Activated T-helper 2 cell treated with anti-CD3 and anti-CD28 coated beads, Interferon-gamma antibody, Interleukin-2, Interleukin-4, amounts not matched to agents 10 μg/mL and 5 μg/mL and 100 μg/mL, durations not matched to agents 14 hours and 24 hours and 36 hours (primary cell): ENCODE data around the gene MYH14. TPM values are rescaled to one million over a fixed set of nuclear protein-coding genes. Genes with fewer than 3 reads are reported as not detected.

Experiments
- DNase-seq: peaks from one replicate; pipeline ENCODE4 v3.0.0; 2021; ENCODE audit warnings: low spot score
- H3K27ac Mint-ChIP-seq: one replicate; pipeline ENCODE4 v1.8.0; 2021; ENCODE audit warnings: mixed read lengths
- H3K27me3 Mint-ChIP-seq: one replicate; pipeline ENCODE4 v1.8.0; 2021; ENCODE audit warnings: low read depth, mixed read lengths
- H3K36me3 Mint-ChIP-seq: one replicate; pipeline ENCODE4 v1.8.0; 2021; ENCODE audit warnings: low read depth, mixed read lengths
- H3K4me1 Mint-ChIP-seq: one replicate; pipeline ENCODE4 v1.8.0; 2021; ENCODE audit warnings: low read depth, mixed read lengths
- H3K4me3 Mint-ChIP-seq: one replicate; pipeline ENCODE4 v1.8.0; 2021; ENCODE audit warnings: low read depth, mild to moderate bottlenecking, moderate library complexity, mixed read lengths
- H3K9me3 Mint-ChIP-seq: one replicate; pipeline ENCODE4 v1.8.0; 2021; ENCODE audit warnings: mixed read lengths
- intact Hi-C: fragments of 100-400 bp; cut with micrococcal nuclease; formaldehyde crosslinking; loops from one replicate; pipeline ENCODE4 v1.15.1; 2023
- total RNA-seq: library from RNA; stranded (reverse); gene quantifications from 2 replicates; pipeline ENCODE4 v1.2.3, GENCODE V29; 2022

MYH14 gene
- not detected in 2 replicates for total RNA-seq

DNA sequence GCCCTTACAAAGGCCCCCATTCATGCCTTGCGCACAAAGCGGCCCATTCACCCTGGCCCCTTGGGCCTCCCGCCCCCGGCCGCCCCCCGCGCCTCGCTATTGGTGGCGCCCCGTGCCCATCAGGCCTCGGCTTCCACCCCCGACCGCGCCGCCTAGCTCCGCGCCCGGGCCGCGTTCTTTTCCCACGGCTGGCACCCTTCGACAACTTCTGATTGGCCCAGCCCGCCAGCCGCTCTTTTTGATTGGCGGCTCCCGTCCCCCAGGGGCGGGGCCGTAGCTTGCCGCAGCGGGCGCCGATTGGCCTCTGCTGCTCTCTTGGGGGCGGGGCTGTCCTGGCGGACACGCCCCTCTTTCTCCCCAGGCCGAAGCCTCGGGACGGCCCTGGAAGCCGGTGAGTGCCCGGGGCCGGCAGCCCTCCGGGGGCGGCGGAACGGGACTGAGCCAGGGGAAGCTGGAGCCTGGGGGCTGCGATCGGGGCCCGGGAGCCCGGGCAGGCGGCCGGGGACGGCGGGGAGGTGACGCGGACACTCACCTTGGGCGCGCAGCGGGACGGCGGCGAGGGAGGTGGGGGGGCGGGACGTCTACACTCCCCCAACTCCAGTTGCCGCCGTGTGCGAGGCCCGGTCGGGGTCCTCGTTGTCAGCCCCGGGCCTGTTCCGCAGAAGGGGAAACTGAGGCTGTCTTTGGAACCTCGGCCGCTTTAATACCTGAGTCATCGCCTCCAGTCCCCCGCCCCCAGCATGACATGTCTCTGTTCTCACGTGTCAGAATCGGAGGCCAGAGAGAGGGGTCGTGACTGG, at the start of gene MYH14:
Gene MYH14 (plus strand): TSS at position 342 of the 800 bp plus-strand sequence. CDS start 6,744 bp downstream, outside the sequence.
- no peak for DNase-seq
- intact Hi-C loops: no loop called here
- H3K9me3 Mint-ChIP-seq: no peaks in the 10 kb centered on the region
- no peak within 1 kb of the TSS for H3K4me3 Mint-ChIP-seq
- no peak within 1 kb of the TSS for H3K27ac Mint-ChIP-seq
- H3K36me3 Mint-ChIP-seq: no peaks in the 10 kb centered on the region
- no peaks in the 10 kb centered on the region for H3K4me1 Mint-ChIP-seq
- H3K27me3 Mint-ChIP-seq: peaks cover 28% of the 10 kb centered on the region

DNA sequence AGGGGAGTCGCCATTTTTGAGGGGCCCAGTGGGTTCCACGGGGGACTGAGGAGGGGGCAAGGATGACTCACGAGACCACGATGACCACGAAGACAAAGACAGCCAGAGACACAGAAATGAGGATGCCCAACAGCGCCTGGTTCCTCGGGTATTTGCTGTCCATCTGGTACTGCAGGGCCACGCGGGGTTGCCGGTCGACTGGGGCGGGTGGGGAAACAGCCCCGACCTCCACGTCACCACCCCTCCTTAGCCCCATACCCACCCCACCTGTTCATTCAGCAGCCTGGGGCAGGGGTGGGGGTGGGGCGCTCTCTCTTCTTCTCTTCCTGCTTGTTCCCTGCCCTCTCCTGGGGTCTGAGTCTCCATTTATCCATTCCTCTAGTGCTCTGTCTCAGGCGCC, 48.9 kb upstream of the MYH14 start:
- peaks cover 2% of the 10 kb centered on the region for H3K27me3 Mint-ChIP-seq
- DNase-seq: no peak
- H3K27ac Mint-ChIP-seq: no peak overlapping the region
- intact Hi-C loops: no loop called here
- H3K36me3 Mint-ChIP-seq: no peaks in the 10 kb centered on the region
- H3K4me3 Mint-ChIP-seq: no peak overlapping the region
- no peaks in the 10 kb centered on the region for H3K9me3 Mint-ChIP-seq
- H3K4me1 Mint-ChIP-seq: no peaks in the 10 kb centered on the region

DNA sequence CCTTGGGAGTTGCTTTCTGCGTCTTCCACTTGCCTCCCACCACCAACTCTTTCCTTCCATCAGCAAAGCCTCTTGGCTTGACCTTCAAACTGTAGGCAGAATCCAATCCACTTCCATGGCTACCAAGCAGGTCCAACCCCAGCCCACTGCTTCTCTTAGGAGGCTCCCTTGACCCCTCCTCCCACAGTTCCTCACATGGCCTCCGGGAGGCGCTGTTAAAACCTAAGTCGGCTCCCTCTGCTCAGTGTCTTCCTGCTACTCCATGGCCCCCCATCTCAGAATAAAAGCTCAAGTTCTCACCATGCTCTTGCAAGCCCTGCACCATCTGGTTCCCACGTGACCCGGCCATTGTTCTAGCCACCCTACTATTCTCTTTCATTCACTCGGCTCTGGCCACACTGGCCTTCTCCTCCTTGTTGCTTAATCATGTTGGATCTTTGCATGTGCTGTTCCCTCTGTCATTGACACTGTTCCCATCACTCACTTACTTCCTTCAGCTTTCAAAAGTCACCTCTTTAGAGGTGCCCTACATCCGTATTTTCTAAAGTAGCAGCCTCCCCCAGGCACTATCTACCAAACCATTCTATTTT, 47.8 kb upstream of the MYH14 start:
- no peaks in the 10 kb centered on the region for H3K36me3 Mint-ChIP-seq
- H3K9me3 Mint-ChIP-seq: no peaks in the 10 kb centered on the region
- H3K27me3 Mint-ChIP-seq: peaks cover 2% of the 10 kb centered on the region
- H3K4me3 Mint-ChIP-seq: no peak overlapping the region
- DNase-seq: no peak
- no peak overlapping the region for H3K27ac Mint-ChIP-seq
- H3K4me1 Mint-ChIP-seq: no peaks in the 10 kb centered on the region
- intact Hi-C loops: no loop called here

DNA sequence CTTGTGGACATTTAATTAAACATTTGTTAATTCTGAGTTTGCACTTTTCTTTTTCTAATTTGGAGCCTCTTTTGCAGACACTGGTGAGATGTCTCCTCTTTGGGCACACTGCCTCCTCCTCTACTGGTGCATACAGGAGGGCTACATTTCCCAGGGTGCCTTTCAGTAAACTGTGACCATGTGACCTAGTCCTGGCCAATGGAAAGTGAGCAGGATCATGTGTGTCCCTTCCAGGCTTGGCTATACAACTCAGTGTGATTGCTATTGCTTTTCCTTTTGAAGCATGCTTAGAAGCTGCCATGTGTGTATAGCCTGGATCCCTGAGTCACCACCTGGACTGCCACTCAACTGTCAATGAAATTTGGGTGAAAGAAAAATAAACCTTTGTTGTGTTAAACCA, 44.8 kb upstream of the MYH14 start:
- H3K36me3 Mint-ChIP-seq: no peaks in the 10 kb centered on the region
- intact Hi-C loops: no loop called here
- no peak for DNase-seq
- no peak overlapping the region for H3K27ac Mint-ChIP-seq
- no peaks in the 10 kb centered on the region for H3K4me1 Mint-ChIP-seq
- no peaks in the 10 kb centered on the region for H3K27me3 Mint-ChIP-seq
- H3K4me3 Mint-ChIP-seq: no peak overlapping the region
- H3K9me3 Mint-ChIP-seq: no peaks in the 10 kb centered on the region

DNA sequence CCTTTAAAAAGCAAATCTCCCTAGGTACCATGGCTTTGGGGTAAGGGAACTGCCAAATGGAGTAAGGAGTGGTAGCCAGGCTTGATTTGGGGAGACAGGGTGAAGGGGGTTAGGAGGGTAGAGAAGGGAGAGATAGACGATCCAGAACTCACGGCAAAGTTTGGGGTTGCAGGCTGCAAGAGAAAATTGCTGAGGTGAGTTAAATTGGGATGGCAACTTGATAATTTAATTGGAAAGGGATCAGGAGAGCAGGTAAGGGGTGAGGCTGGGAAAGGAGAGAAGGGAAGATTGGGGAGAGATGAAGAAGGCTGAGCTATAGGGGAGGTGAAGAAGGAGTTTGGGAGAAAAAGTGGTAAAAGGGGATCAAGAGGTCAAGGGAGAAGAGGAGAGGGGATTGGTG, 44.3 kb upstream of the MYH14 start:
- no peak for DNase-seq
- Mint-ChIP-seq H3K9me3 (no peaks in the 10 kb centered on the region), H3K27me3 (no peaks in the 10 kb centered on the region), H3K27ac (no peak overlapping the region), H3K36me3 (no peaks in the 10 kb centered on the region), H3K4me1 (no peaks in the 10 kb centered on the region), H3K4me3 (no peak overlapping the region)
- intact Hi-C loops: no loop called here

DNA sequence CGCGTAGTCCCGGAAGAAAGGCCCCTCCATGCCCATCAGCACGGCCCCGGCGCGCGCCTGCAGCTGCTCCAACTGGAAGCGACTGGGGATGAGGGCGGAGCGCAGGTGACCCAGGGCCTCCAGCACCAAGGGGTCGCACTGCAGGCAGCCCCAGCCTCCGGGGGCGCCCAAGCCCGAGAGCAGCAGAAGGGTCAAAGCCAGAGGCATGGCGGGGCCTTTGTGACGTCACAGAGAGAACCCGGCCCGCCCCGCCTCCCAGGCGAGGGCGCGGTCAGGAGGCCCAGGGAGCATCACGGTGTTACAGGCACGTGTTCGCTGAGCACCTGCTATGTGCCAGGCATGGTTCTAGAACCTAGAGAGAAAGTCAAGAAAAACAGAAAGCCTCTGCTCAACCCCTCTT, 40.4 kb upstream of the MYH14 start, which contains the start of gene IZUMO2:
Gene IZUMO2 (minus strand): TSS at position 294 of the 400 bp plus-strand sequence. CDS start 87 bp downstream, at position 207.
- Mint-ChIP-seq H3K27me3 (no peaks in the 10 kb centered on the region), H3K9me3 (no peaks in the 10 kb centered on the region), H3K27ac (no peak within 1 kb of the TSS), H3K4me3 (no peak within 1 kb of the TSS), H3K4me1 (no peaks in the 10 kb centered on the region), H3K36me3 (no peaks in the 10 kb centered on the region)
- intact Hi-C loops: no loop called here
- DNase-seq: no peak

DNA sequence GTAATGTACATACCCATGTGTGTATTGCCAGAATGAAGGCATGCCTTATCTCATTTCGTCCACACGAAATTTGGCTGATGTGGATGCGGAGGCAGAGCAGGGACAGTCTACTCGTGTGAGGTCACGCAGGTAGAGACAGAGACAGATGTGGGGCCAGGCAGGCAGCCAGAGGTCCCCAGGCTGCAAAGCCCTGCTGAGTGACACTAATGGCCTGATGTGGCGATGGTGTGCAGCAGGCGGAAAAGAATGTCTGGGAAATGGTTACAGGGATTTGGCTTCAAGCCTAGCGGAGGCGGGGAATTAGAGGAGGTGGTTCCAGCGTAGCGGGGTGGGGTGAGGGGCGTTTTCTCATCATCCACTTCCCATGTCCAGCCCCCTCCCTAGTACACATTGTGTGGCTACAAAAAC, 36.1 kb upstream of the MYH14 start:
- H3K4me1 Mint-ChIP-seq: no peaks in the 10 kb centered on the region
- intact Hi-C loops: no loop called here
- no peaks in the 10 kb centered on the region for H3K27me3 Mint-ChIP-seq
- no peak overlapping the region for H3K4me3 Mint-ChIP-seq
- H3K27ac Mint-ChIP-seq: no peak overlapping the region
- DNase-seq: no peak
- no peaks in the 10 kb centered on the region for H3K9me3 Mint-ChIP-seq
- H3K36me3 Mint-ChIP-seq: no peaks in the 10 kb centered on the region

DNA sequence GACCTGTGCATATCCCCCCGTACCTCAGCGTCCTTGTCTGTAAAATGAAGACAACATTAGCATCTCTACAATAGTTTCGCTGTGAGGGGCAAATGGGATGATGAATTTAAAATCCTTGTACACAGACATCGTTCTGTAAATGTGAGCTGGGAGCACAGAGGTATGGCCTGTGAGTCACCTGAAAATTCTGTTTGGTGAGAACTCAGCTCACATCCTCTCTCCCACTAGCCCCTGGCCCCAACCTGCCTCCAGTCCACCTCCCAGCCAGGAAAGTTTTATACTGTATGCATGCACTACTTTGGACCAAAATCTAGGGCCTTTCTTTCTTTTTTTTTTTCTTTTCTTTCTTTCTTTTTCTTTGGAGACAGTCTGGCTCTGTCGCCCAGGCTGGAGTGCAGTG, 31.7 kb upstream of the MYH14 start:
- no peak overlapping the region for H3K27ac Mint-ChIP-seq
- no peak overlapping the region for H3K4me3 Mint-ChIP-seq
- intact Hi-C loops: no loop called here
- DNase-seq: no peak
- no peaks in the 10 kb centered on the region for H3K27me3 Mint-ChIP-seq
- H3K4me1 Mint-ChIP-seq: peaks cover 3% of the 10 kb centered on the region
- no peaks in the 10 kb centered on the region for H3K36me3 Mint-ChIP-seq
- no peaks in the 10 kb centered on the region for H3K9me3 Mint-ChIP-seq

- Mint-ChIP-seq H3K4me1 (peaks cover 3% of the 10 kb centered on the region), H3K27ac (no peak overlapping the region)
- intact Hi-C loops: no loop called here
Measured at GRCh38 chr19:50172726-50173125, 30.7 kb upstream of the MYH14 start.

DNA sequence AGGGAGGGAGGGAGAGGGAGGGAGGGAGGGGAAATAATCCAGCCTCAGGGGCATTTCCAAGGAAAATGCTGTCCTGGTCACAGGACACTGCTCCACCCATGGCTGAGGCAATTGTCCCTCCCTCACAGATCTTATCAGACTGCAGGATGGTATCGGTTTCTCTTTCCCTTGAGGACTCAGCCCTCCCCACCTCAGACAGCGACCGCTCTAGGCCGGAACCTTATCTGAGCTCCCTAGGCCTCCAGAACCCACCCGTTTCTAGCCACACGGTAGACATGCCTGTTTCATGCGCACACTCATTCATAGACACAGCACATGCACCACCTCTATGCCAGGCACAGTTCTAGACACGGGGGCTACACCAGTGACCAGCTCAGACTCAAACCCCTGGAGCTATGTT, 30.3 kb upstream of the MYH14 start:
- DNase-seq: peak; percentile 24
- no peaks in the 10 kb centered on the region for H3K36me3 Mint-ChIP-seq
- H3K9me3 Mint-ChIP-seq: no peaks in the 10 kb centered on the region
- H3K4me3 Mint-ChIP-seq: no peak overlapping the region
- no peaks in the 10 kb centered on the region for H3K27me3 Mint-ChIP-seq
- H3K4me1 Mint-ChIP-seq: peaks cover 3% of the 10 kb centered on the region
- H3K27ac Mint-ChIP-seq: no peak overlapping the region
- intact Hi-C loops: no loop called here

More at GRCh38 chr19:50172726-50173125, 30.7 kb upstream of the MYH14 start:
- no peaks in the 10 kb centered on the region for H3K27me3 Mint-ChIP-seq
- H3K36me3 Mint-ChIP-seq: no peaks in the 10 kb centered on the region
- DNase-seq: no peak
- no peak overlapping the region for H3K4me3 Mint-ChIP-seq
- no peaks in the 10 kb centered on the region for H3K9me3 Mint-ChIP-seq

GRCh38 chr19:50174100-50174793, 29.2 kb upstream of the MYH14 start:
- Mint-ChIP-seq H3K27me3 (no peaks in the 10 kb centered on the region), H3K4me3 (no peak overlapping the region), H3K4me1 (peaks cover 3% of the 10 kb centered on the region), H3K9me3 (no peaks in the 10 kb centered on the region), H3K36me3 (no peaks in the 10 kb centered on the region), H3K27ac (no peak overlapping the region)
- intact Hi-C loops: no loop called here
- no peak for DNase-seq

- DNase-seq: no peak
- Mint-ChIP-seq H3K4me3 (no peak overlapping the region), H3K27ac (no peak overlapping the region), H3K27me3 (no peaks in the 10 kb centered on the region), H3K9me3 (no peaks in the 10 kb centered on the region), H3K36me3 (no peaks in the 10 kb centered on the region), H3K4me1 (peaks cover 3% of the 10 kb centered on the region)
- intact Hi-C loops: no loop called here
Measured at GRCh38 chr19:50175924-50176323, 27.5 kb upstream of the MYH14 start.

- Mint-ChIP-seq H3K9me3 (no peaks in the 10 kb centered on the region), H3K4me1 (peaks cover 3% of the 10 kb centered on the region), H3K4me3 (no peak overlapping the region), H3K36me3 (no peaks in the 10 kb centered on the region), H3K27me3 (no peaks in the 10 kb centered on the region), H3K27ac (no peak overlapping the region)
- intact Hi-C loops: no loop called here
- DNase-seq: no peak
Measured at GRCh38 chr19:50176775-50177174, 26.6 kb upstream of the MYH14 start.
